GM18498 (cell line): Measurements from ENCODE around the gene INHBB.
"Not testable (repeated sequence)": the region's sequence is repeated elsewhere in the genome, so short reads cannot be mapped to it uniquely, and the experiment has no call there.

Experiments used
- ATAC-seq: cut with Tn5 transposase; IDR thresholded peaks from one replicate; pipeline ENCODE4 v1.9.1; 2021; ENCODE audit warnings: mild to moderate bottlenecking, moderate library complexity; ENCODE audit not compliant: unreplicated experiment

Gene INHBB

DNA sequence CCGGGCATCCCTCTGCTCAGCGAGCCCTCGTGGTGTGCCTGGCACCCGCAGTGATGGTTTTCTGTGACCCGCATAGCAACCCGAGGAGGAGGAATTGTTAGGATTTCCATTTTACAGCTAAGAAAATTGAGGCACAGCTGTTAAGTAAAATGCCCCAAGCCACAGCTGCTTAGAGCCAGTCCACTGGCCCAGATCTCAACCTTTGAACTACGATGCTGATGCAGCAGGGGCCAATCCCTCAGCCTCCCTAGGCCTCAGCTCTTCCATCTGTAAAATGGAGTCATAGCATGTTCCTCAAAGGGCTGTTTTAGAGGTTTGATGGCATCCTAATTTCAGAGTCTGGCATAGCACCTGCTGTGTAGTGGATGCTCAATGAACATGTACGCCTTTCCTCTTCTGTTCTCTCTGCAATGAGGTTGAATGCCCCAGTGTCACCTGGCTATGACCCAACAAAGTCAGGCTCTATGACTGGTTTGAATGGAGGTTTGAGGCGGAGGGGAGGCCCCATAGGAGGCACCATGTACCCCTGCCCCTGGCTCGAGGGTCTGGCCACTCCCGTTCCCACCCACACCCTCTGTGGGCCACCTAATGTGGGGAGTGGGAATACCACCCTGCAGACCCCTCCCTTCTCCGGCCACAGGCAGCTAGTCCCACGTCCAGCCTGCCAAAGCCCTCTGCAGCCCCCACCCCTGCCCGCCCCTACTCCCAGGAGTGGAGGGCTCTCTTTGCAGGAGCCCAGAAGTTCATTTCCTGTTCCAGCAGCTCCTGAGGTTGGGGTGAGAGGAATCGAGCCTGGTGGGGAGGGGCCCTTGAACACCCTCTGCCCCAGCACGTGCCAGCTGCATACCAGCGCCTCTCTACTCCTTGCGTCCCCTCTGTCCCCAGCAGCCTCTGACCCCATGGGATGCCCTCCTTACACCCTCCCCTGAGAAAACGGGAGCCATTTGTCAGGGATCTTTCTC, 31.0 kb downstream of the INHBB start:
- no peak for ATAC-seq

- ATAC-seq, result no peak
Measured at GRCh38 chr2:120378605-120379004, 32.7 kb downstream of the INHBB start.

- ATAC-seq, result no peak
Measured at GRCh38 chr2:120379916-120380893, 34.3 kb downstream of the INHBB start.

- ATAC-seq, result no peak
Measured at GRCh38 chr2:120381192-120381591, 35.3 kb downstream of the INHBB start.

GRCh38 chr2:120381661-120382060, 35.7 kb downstream of the INHBB start:
- ATAC-seq, result no peak

GRCh38 chr2:120382541-120383144, 36.7 kb downstream of the INHBB start:
- no peak for ATAC-seq

GRCh38 chr2:120383191-120383590, 37.3 kb downstream of the INHBB start:
- no peak for ATAC-seq

GRCh38 chr2:120383631-120384340, 37.9 kb downstream of the INHBB start:
- no peak for ATAC-seq

- peak; percentile 43 for ATAC-seq
Measured at GRCh38 chr2:120384486-120385354, 38.8 kb downstream of the INHBB start.

- no peak for ATAC-seq
Measured at GRCh38 chr2:120385355-120386127, 39.6 kb downstream of the INHBB start.

GRCh38 chr2:120388222-120389035, 42.5 kb downstream of the INHBB start:
- no peak for ATAC-seq

GRCh38 chr2:120389036-120389391, 43.1 kb downstream of the INHBB start:
- ATAC-seq, result no peak

GRCh38 chr2:120390381-120391055, 44.6 kb downstream of the INHBB start:
- ATAC-seq, result no peak

DNA sequence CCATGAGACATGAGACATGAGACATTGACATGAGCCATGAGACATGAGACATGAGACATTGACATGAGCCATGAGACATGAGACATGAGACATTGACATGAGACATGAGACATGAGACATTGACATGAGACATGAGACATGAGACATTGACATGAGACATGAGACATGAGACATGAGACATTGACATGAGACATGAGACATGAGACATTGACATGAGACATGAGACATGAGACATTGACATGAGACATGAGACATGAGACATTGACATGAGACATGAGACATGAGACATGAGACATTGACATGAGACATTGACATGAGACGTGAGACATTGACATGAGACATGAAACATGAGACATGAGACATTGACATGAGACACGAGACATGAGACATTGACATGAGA, 45.4 kb downstream of the INHBB start:
- not testable (repeated sequence) for ATAC-seq

DNA sequence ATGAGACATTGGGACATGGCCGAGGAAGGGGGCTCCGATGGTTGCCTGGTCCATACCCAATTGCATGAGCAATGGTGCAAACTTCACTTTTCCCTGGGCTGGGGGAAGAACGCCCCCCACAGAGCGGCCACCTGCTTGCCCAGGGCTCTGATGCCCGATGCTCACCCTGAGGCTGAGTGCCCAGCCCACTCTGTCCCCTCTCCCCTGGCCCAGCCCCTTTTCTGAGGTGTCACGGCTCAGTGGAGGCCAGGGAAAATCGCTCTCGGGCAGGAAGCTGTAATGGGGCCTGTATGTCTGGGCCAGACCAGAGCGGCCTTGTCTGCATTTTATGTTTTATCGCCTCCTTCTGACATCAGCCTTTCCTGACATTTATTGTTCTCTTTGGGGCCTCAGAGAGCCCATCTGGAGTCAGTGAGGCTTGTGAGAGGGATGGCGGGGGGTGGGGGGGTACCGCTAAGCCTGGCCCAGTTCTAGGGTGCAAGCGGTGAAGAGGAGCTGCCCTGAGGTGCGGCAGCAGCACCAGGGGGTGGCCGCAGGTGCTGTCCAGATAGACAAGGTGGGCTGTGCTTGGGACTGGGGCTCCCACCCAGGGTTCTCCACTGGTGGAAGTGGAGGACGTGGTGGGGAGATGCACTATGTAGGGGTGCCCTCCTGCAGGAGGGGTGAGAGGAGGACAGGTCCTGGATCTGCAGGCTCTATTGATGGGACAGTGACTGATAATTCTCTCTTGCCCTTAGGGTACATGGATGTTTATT, 46.2 kb downstream of the INHBB start:
- ATAC-seq, result no peak

- ATAC-seq, result no peak
Measured at GRCh38 chr2:120392923-120393322, 47.0 kb downstream of the INHBB start.

GRCh38 chr2:120393456-120393855, 47.5 kb downstream of the INHBB start:
- no peak for ATAC-seq
